ENCODE measurements around the gene COL10A1.

COL10A1 gene

DNA sequence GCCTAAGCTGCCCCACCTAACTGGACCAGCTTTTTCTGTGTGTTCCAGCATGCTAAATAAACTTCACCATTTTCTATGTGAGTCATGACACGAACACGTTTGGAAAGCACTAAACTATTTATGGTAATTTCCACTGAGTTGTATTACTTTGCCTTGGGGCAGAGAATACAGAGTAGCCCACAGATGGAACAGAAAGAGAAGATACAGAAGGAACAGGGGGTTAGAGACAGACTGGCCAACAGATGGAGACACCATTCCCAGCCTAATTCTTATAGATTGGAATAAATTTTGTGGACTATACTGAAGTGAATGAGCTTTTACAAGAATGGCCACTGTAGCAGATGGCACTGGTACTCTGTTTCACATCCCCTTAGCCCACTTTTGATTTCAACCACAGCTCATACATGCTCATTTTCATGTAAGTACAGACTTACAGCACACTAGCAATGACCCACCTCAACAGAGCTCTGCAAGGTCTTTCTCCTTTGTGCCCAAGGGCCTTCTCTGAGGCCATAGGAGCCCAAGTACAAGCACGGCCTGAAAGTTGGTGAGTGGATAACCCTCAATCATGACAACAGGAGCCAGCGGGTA lies 38.4 kb downstream of the COL10A1 start:
- peak overlapping the region; percentile 3 for H3K4me3 ChIP-seq (ENCODE audit: low read depth, low read length)
- TF ChIP-seq, protein P1, sequence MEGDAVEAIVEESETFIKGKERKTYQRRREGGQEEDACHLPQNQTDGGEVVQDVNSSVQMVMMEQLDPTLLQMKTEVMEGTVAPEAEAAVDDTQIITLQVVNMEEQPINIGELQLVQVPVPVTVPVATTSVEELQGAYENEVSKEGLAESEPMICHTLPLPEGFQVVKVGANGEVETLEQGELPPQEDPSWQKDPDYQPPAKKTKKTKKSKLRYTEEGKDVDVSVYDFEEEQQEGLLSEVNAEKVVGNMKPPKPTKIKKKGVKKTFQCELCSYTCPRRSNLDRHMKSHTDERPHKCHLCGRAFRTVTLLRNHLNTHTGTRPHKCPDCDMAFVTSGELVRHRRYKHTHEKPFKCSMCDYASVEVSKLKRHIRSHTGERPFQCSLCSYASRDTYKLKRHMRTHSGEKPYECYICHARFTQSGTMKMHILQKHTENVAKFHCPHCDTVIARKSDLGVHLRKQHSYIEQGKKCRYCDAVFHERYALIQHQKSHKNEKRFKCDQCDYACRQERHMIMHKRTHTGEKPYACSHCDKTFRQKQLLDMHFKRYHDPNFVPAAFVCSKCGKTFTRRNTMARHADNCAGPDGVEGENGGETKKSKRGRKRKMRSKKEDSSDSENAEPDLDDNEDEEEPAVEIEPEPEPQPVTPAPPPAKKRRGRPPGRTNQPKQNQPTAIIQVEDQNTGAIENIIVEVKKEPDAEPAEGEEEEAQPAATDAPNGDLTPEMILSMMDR (IDR thresholded peaks at IDR 0.05; ENCODE audit: borderline replicate concordance, insufficient read depth, low read depth, low read length), result no peak

GRCh38 chr6:116084284-116084683 lies 41.6 kb downstream of the COL10A1 start:
- TF ChIP-seq, protein P1 (IDR thresholded peaks at IDR 0.05; ENCODE audit: borderline replicate concordance, insufficient read depth, low read depth, low read length), result no peak
- no peak overlapping the region for H3K4me3 ChIP-seq (ENCODE audit: low read depth, low read length)

- TF ChIP-seq, protein P1 (IDR thresholded peaks at IDR 0.05; ENCODE audit: borderline replicate concordance, insufficient read depth, low read depth, low read length), result no peak
- H3K4me3 ChIP-seq (ENCODE audit: low read depth, low read length), result no peak overlapping the region
These were observed 42.9 kb downstream of the COL10A1 start for GRCh38 chr6:116083052-116083451.

DNA sequence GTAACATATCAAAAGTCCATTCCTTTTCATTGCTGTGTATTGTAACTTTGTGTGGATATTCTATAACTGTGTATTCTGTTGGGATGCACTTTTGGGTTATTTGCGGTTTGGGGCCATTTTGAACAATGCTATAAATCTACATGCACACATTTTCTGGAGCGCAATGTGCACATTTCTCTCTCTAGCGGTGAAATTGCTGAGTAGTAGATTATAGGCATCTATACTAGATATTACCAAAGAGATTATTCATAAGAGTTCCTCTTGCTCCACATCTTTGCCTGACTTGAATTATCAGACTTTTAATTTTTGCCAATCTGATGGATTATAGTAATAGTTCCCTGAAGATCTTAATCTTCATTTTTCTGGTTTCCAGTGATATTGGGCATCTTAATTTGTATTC lies 47.0 kb downstream of the COL10A1 start:
- H3K4me3 ChIP-seq (ENCODE audit: low read depth, low read length), result no peak overlapping the region
- TF ChIP-seq, protein P1 (IDR thresholded peaks at IDR 0.05; ENCODE audit: borderline replicate concordance, insufficient read depth, low read depth, low read length), result no peak

DNA sequence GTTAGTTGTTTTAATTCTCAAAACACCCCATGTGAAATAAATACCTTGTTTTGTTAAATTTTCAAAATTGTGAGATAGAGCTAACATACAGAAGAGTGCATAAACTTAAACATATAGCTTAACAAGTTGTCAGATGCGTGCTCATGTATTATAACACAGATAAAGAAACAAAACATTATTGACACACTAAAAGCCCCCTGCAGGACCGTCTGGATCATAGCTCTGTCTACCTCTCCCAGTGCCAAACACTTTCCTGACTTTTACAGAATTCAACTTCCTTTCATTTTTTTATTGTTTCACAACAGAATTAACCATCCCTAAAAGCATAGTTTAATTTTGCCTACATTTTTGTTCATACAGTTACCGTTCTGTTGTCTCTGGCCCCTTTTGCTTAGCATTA lies 47.4 kb downstream of the COL10A1 start:
- TF ChIP-seq, protein P1 (IDR thresholded peaks at IDR 0.05; ENCODE audit: borderline replicate concordance, insufficient read depth, low read depth, low read length), result no peak
- no peak overlapping the region for H3K4me3 ChIP-seq (ENCODE audit: low read depth, low read length)

GRCh38 chr6:116074732-116075390 lies 51.1 kb downstream of the COL10A1 start:
- H3K4me3 ChIP-seq (ENCODE audit: low read depth, low read length), result no peak overlapping the region
- TF ChIP-seq, protein P1 (IDR thresholded peaks at IDR 0.05; ENCODE audit: borderline replicate concordance, insufficient read depth, low read depth, low read length), result no peak
